Astrocyte (in vitro differentiated cells and primary cell): ENCODE data around the gene AGA.

ENCODE experiments used
- EZH2 ChIP-seq: IDR thresholded peaks from 2 replicates; pipeline ENCODE4 v1.6.1; 2012; ENCODE audit warnings: mild to moderate bottlenecking, low read length, inconsistent platforms; ENCODE audit not compliant: insufficient read depth
- TF ChIP-seq, protein P1 (sequence below): IDR thresholded peaks from 2 replicates; pipeline ENCODE4 v1.5.1; 2011; ENCODE audit warnings: low read depth, mild to moderate bottlenecking, inconsistent platforms, low read length, moderate library complexity; ENCODE audit not compliant: insufficient read depth

DNA sequence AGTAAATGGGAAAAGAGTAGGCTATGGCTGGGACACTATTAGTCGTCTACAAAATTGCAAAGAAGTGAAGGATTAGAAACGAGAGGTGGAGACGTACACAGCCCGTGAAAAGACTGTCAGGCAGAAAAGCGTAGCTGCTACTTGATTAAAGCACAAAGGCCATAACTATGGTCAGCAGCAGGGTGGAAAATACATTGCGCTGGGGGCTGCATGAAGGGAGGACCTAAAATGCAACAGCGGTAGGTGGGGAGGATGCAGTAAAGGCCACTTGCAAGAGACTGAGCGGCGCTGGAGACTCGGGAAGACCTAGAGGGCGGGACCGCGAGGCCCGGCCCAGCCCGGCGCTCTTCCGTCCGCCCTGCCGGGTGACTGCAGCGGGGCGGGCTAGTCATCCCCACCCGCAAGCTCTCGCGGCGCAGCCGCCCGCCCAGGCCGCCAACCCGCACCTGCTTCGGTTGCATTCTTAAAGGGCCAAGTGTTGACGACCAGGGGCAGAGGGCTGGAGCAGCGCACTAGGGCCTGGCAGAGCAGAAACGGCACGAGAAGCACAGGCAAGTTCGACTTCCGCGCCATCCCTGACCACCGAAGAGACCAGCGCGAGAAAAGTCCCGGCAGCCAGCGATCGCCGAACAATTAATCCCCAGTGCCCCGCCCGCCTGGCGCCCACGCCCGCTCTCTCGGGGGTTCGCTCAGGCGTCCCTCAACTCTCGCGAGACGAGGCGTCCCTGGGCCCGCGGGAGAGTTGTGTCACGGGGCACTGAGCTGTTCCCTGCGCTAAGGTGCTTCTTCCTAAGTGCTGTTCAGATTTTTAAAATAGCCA, at the start of gene AGA:
- TF ChIP-seq, protein P1, sequence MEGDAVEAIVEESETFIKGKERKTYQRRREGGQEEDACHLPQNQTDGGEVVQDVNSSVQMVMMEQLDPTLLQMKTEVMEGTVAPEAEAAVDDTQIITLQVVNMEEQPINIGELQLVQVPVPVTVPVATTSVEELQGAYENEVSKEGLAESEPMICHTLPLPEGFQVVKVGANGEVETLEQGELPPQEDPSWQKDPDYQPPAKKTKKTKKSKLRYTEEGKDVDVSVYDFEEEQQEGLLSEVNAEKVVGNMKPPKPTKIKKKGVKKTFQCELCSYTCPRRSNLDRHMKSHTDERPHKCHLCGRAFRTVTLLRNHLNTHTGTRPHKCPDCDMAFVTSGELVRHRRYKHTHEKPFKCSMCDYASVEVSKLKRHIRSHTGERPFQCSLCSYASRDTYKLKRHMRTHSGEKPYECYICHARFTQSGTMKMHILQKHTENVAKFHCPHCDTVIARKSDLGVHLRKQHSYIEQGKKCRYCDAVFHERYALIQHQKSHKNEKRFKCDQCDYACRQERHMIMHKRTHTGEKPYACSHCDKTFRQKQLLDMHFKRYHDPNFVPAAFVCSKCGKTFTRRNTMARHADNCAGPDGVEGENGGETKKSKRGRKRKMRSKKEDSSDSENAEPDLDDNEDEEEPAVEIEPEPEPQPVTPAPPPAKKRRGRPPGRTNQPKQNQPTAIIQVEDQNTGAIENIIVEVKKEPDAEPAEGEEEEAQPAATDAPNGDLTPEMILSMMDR = no peak
- TF ChIP-seq EZH2 = no peak
